Measurements from ENCODE around the gene LAMTOR1.

Gene LAMTOR1

DNA sequence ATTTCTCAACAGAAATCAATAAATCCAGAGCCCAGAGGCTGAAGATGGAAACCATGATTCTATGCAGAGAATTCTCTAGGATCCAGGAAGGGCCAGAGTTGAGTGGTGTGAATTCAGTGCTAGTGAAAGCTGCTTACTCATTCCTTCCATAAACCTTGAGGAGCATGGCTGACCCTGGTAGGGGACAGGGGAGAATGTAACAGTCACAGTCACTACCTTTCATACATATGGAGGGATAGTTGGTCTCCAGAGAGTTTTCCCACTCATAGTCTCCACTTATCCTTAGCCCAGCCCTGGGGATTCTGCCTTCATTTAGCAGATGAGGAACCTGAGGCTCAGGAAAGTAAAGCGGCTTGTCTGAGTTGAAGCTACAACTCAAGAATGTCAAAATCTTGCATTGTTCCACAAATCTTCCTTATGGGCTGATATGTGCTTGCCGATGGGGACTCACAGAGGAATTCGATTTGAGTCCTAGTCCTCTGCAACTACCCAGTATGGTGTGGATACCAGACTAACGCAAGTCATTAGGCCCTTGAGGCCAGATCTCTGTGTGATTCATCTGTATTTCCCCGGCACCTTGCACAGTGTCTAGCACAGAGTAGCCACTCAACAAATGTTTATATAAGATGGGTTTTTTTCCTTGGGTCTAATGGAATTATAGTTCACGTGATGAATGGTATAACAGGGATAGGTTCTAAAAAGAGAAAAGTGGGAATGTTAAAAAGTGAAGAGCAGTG lies 13.1 kb upstream of the LAMTOR1 start:
- no peak for DNase-seq

- no peak for DNase-seq
These were observed 11.5 kb upstream of the LAMTOR1 start for GRCh38 chr11:72114570-72114969.

GRCh38 chr11:72112978-72113808 lies 10.1 kb upstream of the LAMTOR1 start:
- no peak for DNase-seq

- DNase-seq, result peak; percentile 99
These were observed 9.3 kb upstream of the LAMTOR1 start, which contains the start of gene ANAPC15 for GRCh38 chr11:72112143-72112977. Gene ANAPC15 (minus strand): TSS chr11:72112695. CDS start chr11:72111276, 1,419 bp downstream.

DNA sequence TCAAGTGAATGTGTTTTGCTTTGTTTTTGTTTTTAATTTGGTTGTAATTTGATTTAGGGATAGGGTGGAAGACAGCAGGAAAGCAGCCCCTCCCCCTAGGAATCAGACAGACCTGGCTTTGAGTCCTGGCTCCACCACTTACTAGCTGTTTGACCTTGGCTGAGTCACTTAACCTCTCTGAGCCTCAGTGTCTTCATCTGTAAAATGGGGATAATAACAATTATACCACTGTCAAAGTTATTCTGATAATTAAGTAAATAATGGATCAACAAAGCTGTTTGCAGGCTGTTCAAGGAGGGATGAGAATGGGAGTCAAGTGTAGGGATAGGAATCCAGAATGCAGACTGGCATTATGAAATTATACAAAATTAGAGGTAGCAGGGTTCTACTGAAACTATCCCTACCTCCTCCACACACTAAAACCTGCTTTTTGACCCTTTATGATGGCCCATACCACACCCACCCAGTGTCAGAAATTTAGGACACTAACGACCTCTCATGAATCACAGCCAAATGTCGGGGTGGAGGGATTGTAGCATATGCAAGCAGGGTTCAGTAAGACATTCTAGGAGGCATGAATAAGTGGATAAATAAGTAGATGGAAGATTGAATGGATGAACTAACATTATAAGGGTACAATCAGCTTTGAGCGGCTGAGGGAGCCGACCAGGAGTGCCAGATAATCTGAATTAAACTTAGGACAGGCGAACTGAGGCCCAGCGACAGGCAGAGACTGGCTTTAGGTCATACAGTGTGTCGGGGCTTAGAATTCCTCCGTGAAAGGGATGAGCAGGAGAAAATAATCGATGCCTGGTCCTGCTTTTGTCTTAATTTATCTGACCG lies 8.4 kb upstream of the LAMTOR1 start:
- DNase-seq, result no peak

- DNase-seq, result no peak
These were observed 2.8 kb upstream of the LAMTOR1 start, which contains the start of gene TOMT for GRCh38 chr11:72105888-72106287. Gene TOMT (plus strand): TSS chr11:72105924. CDS start chr11:72105952, 28 bp downstream.

GRCh38 chr11:72103754-72104167 lies 664 bp upstream of the LAMTOR1 start:
- no peak for DNase-seq

DNA sequence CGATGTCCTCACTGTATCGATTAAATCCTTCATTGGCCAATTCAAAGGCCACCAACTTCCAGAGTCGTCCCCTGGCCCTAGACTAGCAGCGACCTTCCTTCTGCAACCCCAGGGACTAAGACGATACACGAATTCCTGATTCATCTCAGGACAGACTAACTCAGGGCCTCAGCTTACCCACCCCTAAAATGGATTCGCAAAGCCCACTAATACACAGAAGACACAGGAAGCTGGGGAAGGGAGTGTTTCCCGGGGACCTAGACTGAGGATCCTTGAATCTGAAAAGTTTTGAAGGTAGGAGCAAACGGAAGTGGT lies 509 bp downstream of the LAMTOR1 start:
- no peak for DNase-seq

DNA sequence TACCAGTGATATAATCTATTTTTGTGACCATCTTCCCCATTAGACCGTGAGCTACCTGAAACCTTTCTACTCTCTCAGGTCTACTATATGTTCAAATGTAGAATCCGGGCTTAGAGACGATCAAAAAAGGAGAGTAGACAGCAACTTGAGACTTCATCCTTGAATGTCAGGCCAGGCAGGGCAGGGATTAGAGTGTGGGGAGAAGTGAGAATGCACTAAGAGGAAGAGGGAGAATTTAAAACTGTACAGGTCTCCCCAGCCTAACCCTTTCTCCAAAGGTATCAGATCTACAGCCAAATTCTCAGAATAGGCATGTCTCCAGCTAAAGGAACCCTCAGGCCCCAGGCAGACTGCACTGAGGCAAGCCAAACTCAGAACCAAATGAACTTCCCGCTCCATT lies 935 bp downstream of the LAMTOR1 start:
- no peak for DNase-seq

DNA sequence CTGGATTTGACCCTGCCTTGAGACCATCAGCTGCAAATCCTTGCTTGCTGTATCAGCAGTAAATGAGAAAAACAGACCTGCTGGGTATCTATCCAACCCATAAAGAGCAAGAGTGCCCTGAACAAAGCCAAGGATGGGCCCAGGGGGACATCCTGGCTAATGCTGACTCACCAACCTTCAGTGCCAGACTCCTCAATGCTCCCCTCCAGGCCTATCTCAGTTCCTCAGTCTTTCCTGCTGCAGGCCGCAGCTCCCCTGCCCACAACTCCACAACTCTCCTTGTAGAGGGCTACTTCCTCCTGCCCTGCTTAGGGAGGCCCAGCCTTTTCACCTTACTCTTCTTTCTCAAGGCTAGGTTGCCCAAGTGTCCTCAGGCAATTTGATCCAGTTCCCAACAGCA lies 2.6 kb downstream of the LAMTOR1 start:
- no peak for DNase-seq

GRCh38 chr11:72100009-72100408 lies 3.1 kb downstream of the LAMTOR1 start:
- no peak for DNase-seq

GRCh38 chr11:72098741-72099140 lies 4.4 kb downstream of the LAMTOR1 start:
- no peak for DNase-seq

- peak; percentile 63 for DNase-seq
These were observed 11.8 kb downstream of the LAMTOR1 start for GRCh38 chr11:72091292-72091691.

DNA sequence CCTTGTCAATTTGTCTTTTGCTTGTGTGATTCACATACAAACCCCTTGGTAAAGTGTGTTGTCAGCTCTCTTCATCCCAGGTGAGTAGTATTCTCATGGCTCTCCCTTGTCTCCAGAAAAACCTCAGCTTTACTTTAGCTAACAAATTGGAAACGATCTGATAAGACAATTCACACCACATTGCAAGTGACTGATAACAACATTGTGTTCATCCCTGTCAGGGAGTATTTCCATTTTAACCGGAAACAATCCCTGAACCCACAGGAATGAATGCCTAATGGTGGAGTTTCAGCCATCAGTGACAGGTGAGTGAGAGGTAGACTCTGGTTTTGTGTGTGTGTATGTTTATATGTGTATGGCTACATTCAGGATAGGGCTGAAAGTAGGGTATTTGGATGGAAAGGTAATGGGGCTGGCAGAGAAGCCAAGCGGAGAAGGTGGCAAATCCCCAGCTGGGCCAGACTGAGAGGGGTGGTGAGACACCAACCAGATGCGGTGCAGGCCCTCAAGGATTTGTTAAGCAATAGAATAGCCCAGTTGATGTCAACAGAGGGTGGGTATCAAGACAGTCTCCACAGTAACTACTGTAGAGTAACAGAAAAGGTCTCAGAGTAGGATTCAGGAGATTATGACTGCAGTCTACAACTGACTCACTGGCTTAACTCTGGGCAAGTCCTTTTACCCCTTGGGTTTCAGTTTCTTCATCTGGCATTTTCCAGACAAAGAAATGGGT lies 14.9 kb downstream of the LAMTOR1 start:
- no peak for DNase-seq

DNA sequence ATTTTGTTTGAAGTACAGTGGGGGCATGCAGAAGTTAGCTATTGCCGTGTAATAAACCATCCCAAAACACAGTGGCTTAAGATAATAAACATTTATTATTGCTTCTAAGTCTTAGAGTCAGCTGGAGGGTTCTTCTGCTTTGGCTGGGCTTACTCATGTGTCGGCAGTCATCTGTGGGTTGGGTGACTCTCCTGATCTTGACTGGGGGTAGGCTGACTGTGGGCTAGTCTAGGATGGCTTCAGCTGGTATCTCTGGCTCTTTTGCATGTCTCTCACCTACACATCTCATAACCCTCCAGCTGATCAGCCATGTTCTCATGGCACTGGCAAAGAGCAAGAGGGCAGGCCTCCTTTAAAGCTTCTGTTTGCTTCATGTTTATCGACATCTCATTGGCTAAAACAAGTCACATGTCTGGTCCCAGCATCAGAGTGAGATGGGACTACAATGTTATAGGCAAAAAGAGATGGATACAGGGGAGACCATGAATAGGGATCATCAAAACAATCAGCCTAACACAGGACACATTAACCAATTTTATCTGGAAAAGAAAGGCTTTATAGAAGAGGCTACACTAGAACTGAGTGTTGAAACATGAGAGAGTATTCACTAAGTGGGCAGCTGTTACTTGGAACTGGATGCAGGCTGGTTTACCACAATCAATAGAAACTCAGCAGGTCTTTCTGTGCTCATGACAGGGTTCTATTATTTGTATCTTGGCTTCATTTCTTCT lies 17.3 kb downstream of the LAMTOR1 start:
- no peak for DNase-seq

DNA sequence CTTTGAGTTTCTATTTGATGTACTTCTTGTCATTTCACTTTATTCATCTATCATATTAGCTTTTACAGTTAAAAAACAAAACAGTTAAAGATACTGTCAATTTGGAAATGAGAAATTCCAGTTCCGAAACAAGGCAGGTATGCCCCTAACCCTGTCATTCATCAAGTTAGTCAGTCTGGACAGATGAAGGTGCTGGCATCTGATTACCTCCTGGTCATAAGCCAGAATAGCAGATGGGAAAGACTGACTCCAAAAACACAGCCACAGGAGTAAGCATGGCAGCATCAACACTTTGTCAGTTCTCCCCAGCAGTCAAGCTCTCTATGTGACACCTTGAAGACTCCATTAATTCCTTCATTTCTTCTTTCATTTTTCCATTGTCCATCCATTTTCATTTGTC lies 18.1 kb downstream of the LAMTOR1 start:
- DNase-seq, result no peak

DNA sequence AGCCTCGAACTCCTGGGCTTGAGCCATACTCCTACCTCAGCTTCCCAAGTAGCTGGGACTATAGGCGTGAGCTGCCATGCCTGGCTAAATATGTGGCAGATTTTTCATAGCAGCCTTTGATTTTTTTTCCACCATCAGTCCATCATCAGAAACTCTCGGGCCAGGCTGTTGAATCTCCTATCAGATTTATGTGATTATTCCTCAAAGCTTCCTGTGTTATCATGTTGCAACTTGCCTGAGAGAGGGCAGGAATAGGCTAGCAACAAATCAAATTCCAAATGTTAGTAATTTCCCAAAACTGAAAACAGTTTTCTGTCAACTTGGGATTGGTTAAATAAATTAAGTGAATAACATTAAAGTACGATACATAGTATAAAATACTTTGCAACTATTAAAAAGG lies 19.0 kb downstream of the LAMTOR1 start:
- DNase-seq, result no peak

GRCh38 chr11:72083414-72083813 lies 19.7 kb downstream of the LAMTOR1 start:
- no peak for DNase-seq

GRCh38 chr11:72081821-72082453 lies 21.2 kb downstream of the LAMTOR1 start:
- no peak for DNase-seq

GRCh38 chr11:72081184-72081644 lies 21.9 kb downstream of the LAMTOR1 start:
- no peak for DNase-seq
